GM12892 (cell line): ENCODE measurements around the gene PYHIN1.

Source experiments
- POLR2A ChIP-seq: IDR thresholded peaks from 2 replicates; pipeline ENCODE4 v1.6.1; 2011; ENCODE audit warnings: low read depth, low read length, control low read depth
- TAF1 ChIP-seq: IDR thresholded peaks from 2 replicates; pipeline ENCODE4 v1.6.1; 2011; ENCODE audit warnings: low read depth, mild to moderate bottlenecking, control low read depth, low read length, borderline replicate concordance

DNA sequence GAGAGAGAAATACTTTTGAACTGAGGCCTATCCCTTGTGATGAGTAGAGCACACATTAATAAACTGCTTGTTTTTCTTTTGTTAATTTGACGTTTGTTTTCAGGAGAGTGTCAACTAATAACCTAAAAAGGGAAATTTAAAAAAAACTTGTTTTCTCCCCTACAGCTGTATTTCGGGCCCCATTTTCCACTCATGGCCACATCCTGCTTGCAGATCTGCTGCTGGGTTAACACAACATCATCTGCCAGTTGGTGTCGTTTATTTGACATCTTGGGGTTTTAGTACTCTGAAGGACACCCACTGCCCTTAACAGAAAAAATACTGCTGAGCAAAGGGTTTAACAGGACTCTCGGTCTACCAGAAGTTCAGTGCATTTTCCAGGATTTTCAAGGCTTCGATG, 848 bp upstream of the PYHIN1 start:
- TF ChIP-seq POLR2A, result no peak
- no peak for TF ChIP-seq TAF1
